ENCODE measurements around the gene THEMIS2. TPM values are rescaled to one million over a fixed set of nuclear protein-coding genes. Genes with fewer than 3 reads are reported as not detected.

Gene THEMIS2
- total and polyA plus RNA-seq, 2 of the 8 experiments (the other 6 are each of a cell fraction or from before 2014, with no cell fraction given), result 12.4 to 28.0 TPM

DNA sequence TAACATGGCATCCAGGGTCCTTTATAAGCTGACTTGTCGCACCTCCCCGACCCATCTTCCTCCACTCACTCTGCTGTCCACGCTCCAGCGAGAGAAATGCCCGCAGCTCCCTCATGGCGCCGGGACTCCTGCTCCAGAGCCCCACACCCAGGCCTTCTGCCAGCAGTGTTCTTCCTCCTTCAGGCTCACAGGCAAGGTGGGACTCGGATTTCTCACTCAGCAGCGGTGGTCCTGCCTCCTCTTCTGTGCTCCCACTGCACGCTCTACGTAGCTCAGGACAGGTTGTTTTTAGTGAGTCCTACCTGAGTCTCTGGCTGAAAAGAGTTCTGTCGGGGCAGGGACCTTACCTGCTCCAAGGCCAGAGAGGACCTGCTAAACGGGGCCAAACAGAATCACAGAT is 11.2 kb downstream of the THEMIS2 start:
- no peak overlapping the region for H3K23ac ChIP-seq (ENCODE audit: insufficient read length)
- no peak for TF ChIP-seq SIX5 (IDR thresholded peaks at IDR 0.05; ENCODE audit: low read depth, low read length)
- no peak for TF ChIP-seq CHD2 (IDR thresholded peaks at IDR 0.05; ENCODE audit: low read length)
- TF ChIP-seq CBX5 (IDR thresholded peaks at IDR 0.05; ENCODE audit: low read depth, low read length), result no peak
- TF ChIP-seq TCF12 (IDR thresholded peaks at IDR 0.05; ENCODE audit: low read depth, low read length), result no peak
- no peak for TF ChIP-seq TEAD4 (IDR thresholded peaks at IDR 0.05; ENCODE audit: low read depth, low read length)
- TF ChIP-seq SIN3A (conservative IDR thresholded peaks at IDR 0.05 in 1 of 2, IDR thresholded peaks at IDR 0.05 in 1 of 2; ENCODE audit: low read depth in 1 of 2, low read length in 2 of 2), result no peak
- H3K36me3 ChIP-seq (ENCODE audit: control insufficient read depth in 2 of 4, insufficient read depth in 4 of 4, low read length in 3 of 4), result peaks cover 0 to 15% (median 4%) of the 10 kb centered on the region in 4 experiments; a peak in 5 of 8 replicates
- H4K91ac ChIP-seq (replicated peaks; ENCODE audit: insufficient read length, low read length), result no peak overlapping the region
- DNase-seq (ENCODE audit: low read depth in 1 of 2, low spot score in 2 of 2), result no peak
- no peak overlapping the region for H2BK120ac ChIP-seq (replicated peaks; ENCODE audit: low read depth, low read length)
- no peaks in the 10 kb centered on the region for H4K20me1 ChIP-seq (replicated peaks in 1 of 2; ENCODE audit: control insufficient read depth in 1 of 2, insufficient read depth in 2 of 2, low read length in 2 of 2)
- no peaks in the 10 kb centered on the region for H3K79me2 ChIP-seq (ENCODE audit: control insufficient read depth in 1 of 2, insufficient read depth in 2 of 2, low read length in 2 of 2)
- WGBS, 2 experiments (ENCODE audit: extremely low coverage in 1 of 2, insufficient coverage in 1 of 2, insufficient read length in 1 of 2, insufficient replicate concordance in 2 of 2, low coverage in 1 of 2, low lambda C conversion rate in 2 of 2, missing lambda C conversion rate in 1 of 2), result 94% methylated on average over 13 of the region's 13 CpGs; no CpG with 5 or more reads in 1 of the 2 experiments
- H3K4me3 ChIP-seq (ENCODE audit: extremely low read depth in 1 of 4, insufficient read depth in 2 of 4, low read depth in 3 of 4, low read length in 4 of 4), result no peak overlapping the region
- H3K9ac ChIP-seq (replicated peaks in 1 of 4; ENCODE audit: extremely low read depth in 1 of 4, low read depth in 3 of 4, low read length in 3 of 4), result no peak overlapping the region
- no peaks in the 10 kb centered on the region for H3K79me1 ChIP-seq (ENCODE audit: low read depth, low read length)
- no peak overlapping the region for H2BK12ac ChIP-seq (ENCODE audit: low read depth, low read length)
- H3K4me2 ChIP-seq (ENCODE audit: insufficient read depth in 1 of 2, low read depth in 2 of 2, low read length in 2 of 2), result no peak overlapping the region
- no peak for FAIRE-seq
- no peaks in the 10 kb centered on the region for H3K23me2 ChIP-seq (ENCODE audit: low read depth, low read length)
- H3K27me3 ChIP-seq (replicated peaks in 1 of 4; ENCODE audit: control insufficient read depth in 3 of 4, extremely low read depth in 1 of 4, insufficient read depth in 3 of 4, low read length in 3 of 4), result no peaks in the 10 kb centered on the region
- no peak overlapping the region for H3K56ac ChIP-seq (replicated peaks; ENCODE audit: insufficient read length, low read depth, low read length)
- ChIA-PET POLR2A (ENCODE audit: partially characterized antibody) (interaction anchor here (0.7 to 3.5 kb wide), 4 partner anchors 9 to 76 kb away, joined by 4 to 17 read pairs (median 7); partner anchors contain the start of gene XKR8), CTCF (ENCODE audit: partially characterized antibody) (interaction anchor here (0.6 kb wide), 1 partner anchor 115 kb away, joined by 3 read pairs; no protein-coding TSS in a partner anchor)
- H4K8ac ChIP-seq (ENCODE audit: extremely low read depth, insufficient read depth, low read length), result no peak overlapping the region
- no peak overlapping the region for H2BK15ac ChIP-seq (ENCODE audit: low read length)
- no peak overlapping the region for H3K14ac ChIP-seq (ENCODE audit: insufficient read length)
- no peaks in the 10 kb centered on the region for H3K9me3 ChIP-seq (ENCODE audit: insufficient read depth in 2 of 2, low read depth in 1 of 2, low read length in 1 of 2)
- H2BK5ac ChIP-seq (ENCODE audit: low read depth, low read length), result no peak overlapping the region
- no peak overlapping the region for H3K4ac ChIP-seq (replicated peaks; ENCODE audit: insufficient read length, low read depth, low read length)
- H3K4me1 ChIP-seq (replicated peaks in 1 of 4; ENCODE audit: control insufficient read depth in 3 of 4, insufficient read depth in 4 of 4, low read length in 3 of 4), result no peaks in the 10 kb centered on the region
- H2AFZ ChIP-seq (ENCODE audit: low read length), result no peak overlapping the region
- H3K27ac ChIP-seq (ENCODE audit: low read depth, low read length), result no peak overlapping the region
- no peak overlapping the region for H4K5ac ChIP-seq (ENCODE audit: insufficient read length, low read depth, low read length)
- no peak overlapping the region for H2AK5ac ChIP-seq (ENCODE audit: low read depth, low read length)
- no peak overlapping the region for H3K18ac ChIP-seq (ENCODE audit: extremely low read depth, low read length)
- H2BK20ac ChIP-seq (ENCODE audit: low read length), result no peak overlapping the region
